ENCODE data around the gene TGM2. TPM values are rescaled to one million over a fixed set of nuclear protein-coding genes. Genes with fewer than 3 reads are reported as not detected.
A peak's percentile ranks its signal among the peaks of the same experiment; 100 is the strongest.

The TGM2 gene
- total and polyA plus RNA-seq, 2 donors (not counting 3 experiments of a cell fraction or from before 2014, with no cell fraction given) = 861 to 868 TPM

DNA sequence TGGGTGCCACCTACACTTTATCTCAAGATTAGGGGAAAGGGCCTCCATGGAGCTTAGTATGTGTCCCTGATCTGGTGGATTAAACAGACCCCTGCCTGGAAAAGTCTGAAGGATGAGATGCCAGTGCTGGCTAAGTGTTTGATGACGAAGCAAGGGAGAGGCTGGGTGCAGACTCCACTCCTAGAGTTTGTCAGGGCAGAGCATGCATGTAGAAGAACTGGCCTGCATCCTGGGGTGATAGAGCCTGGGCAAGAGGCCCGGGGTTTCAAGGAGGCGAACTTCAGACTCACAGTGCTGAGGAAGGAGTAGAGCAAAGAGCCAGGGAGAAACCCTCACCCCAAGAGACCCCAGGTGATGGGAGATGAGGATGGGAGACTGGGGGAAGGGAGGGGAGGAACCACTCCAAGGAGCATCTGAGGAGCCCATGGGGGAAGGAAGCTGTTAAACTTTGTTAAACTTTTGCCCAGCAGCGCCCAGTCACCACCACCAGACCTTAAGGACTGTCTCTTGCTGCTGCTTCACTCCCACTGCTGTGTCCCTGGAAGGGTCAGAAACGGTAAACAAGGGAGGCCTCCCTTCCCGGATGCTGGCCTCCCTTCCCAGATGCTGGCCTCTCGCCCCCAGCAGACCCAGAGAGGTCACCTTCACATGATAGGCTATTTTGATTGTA, 69.9 kb downstream of the TGM2 start:
- DNase-seq (ENCODE audit: low read depth, low spot score) = no peak
- Histone ChIP-seq H3K9me3 (replicated peaks; ENCODE audit: control insufficient read depth, insufficient read depth, low read length) (no peaks in the 10 kb centered on the region), H3K4me2 (ENCODE audit: insufficient read depth, low read length) (no peak overlapping the region), H2AFZ (ENCODE audit: low read depth, low read length) (no peak overlapping the region), H3K4me1 (ENCODE audit: control insufficient read depth, extremely low read depth, insufficient read depth, low read length) (peaks cover 45% of the 10 kb centered on the region), H3K27me3 (ENCODE audit: control insufficient read depth in 2 of 2, insufficient read depth in 2 of 2, low read length in 2 of 2) (no peaks in the 10 kb centered on the region), H3K36me3 (ENCODE audit: control insufficient read depth in 2 of 2, extremely low read depth in 1 of 2, insufficient read depth in 2 of 2, low read length in 2 of 2) (no peaks in the 10 kb centered on the region), H3K27ac (ENCODE audit: insufficient read depth, low read depth, low read length) (peak overlapping the region; percentile 74), H3K9ac (replicated peaks; ENCODE audit: extremely low read depth, insufficient read depth, low read length) (no peak overlapping the region), H3K79me2 (ENCODE audit: control insufficient read depth, insufficient read depth, low read length) (no peaks in the 10 kb centered on the region), H3K9me1 (replicated peaks; ENCODE audit: control insufficient read depth, extremely low read depth, insufficient read depth, low read length) (no peaks in the 10 kb centered on the region), H4K20me1 (replicated peaks; ENCODE audit: control insufficient read depth, extremely low read depth, insufficient read depth, low read length) (no peaks in the 10 kb centered on the region), H3K4me3 (replicated peaks in 1 of 3; ENCODE audit: insufficient read depth in 1 of 3, low read depth in 1 of 3, low read length in 3 of 3) (no peak overlapping the region)
- TF ChIP-seq MYC (IDR thresholded peaks at IDR 0.05; ENCODE audit: low read depth, low read length) (no peak), EZH2 (IDR thresholded peaks at IDR 0.05; ENCODE audit: borderline replicate concordance, low read depth, low read length, severe bottlenecking) (no peak), JUN (IDR thresholded peaks at IDR 0.05; ENCODE audit: borderline replicate concordance, insufficient read depth, insufficient read length, low read depth) (no peak), GATA2 (IDR thresholded peaks at IDR 0.05; ENCODE audit: insufficient read depth, insufficient read length, low read depth, low read length) (no peak), POLR2A (IDR thresholded peaks at IDR 0.05; ENCODE audit: low read depth, low read length) (no peak), FOS (IDR thresholded peaks at IDR 0.05; ENCODE audit: borderline replicate concordance, insufficient read depth, low read length) (no peak), POLR2AphosphoS5 (IDR thresholded peaks at IDR 0.05; ENCODE audit: insufficient read depth, low read depth, low read length) (no peak)
- TF ChIP-seq, protein P1, sequence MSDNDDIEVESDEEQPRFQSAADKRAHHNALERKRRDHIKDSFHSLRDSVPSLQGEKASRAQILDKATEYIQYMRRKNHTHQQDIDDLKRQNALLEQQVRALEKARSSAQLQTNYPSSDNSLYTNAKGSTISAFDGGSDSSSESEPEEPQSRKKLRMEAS (IDR thresholded peaks at IDR 0.05; ENCODE audit: insufficient read depth, insufficient read length) = no peak
- TF ChIP-seq, protein P2, sequence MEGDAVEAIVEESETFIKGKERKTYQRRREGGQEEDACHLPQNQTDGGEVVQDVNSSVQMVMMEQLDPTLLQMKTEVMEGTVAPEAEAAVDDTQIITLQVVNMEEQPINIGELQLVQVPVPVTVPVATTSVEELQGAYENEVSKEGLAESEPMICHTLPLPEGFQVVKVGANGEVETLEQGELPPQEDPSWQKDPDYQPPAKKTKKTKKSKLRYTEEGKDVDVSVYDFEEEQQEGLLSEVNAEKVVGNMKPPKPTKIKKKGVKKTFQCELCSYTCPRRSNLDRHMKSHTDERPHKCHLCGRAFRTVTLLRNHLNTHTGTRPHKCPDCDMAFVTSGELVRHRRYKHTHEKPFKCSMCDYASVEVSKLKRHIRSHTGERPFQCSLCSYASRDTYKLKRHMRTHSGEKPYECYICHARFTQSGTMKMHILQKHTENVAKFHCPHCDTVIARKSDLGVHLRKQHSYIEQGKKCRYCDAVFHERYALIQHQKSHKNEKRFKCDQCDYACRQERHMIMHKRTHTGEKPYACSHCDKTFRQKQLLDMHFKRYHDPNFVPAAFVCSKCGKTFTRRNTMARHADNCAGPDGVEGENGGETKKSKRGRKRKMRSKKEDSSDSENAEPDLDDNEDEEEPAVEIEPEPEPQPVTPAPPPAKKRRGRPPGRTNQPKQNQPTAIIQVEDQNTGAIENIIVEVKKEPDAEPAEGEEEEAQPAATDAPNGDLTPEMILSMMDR (IDR thresholded peaks at IDR 0.05; ENCODE audit: extremely low read depth in 1 of 2, insufficient read depth in 1 of 2, low read depth in 1 of 2, low read length in 2 of 2) = no peak
- ChIA-PET CTCF (interaction anchor here (4.2 kb wide), 1 partner anchor 22 kb away, joined by 20 read pairs; no protein-coding TSS in a partner anchor), POLR2A (interaction anchor here (0.5 kb wide), 1 partner anchor 26 kb away, joined by 3 read pairs; no protein-coding TSS in a partner anchor)
- intact Hi-C loops (cut with micrococcal nuclease) (no loop called here), dilution Hi-C loops (cut with MboI; ENCODE audit: extremely low pct_ligation_motif_present, low sequenced_read_pairs) (no loop called here)
- no peak for FAIRE-seq
- no TSS peak for BruUV-seq (replicated peaks)
